Sigmoid colon (tissue), 4 donors: ENCODE results near the gene RAB36.

Experiments
- POLR2A ChIP-seq, 2 donors: fragments of 450-650 bp; IDR thresholded peaks; one replicate each; pipeline ENCODE4 v1.6.1; 2016; ENCODE audit warnings: antibody characterized with exemption in 2 of 2, mild to moderate bottlenecking in 2 of 2, moderate library complexity in 2 of 2
- POLR2AphosphoS5 ChIP-seq, 4 donors: sonication (generic); formaldehyde crosslinking; IDR thresholded peaks; one replicate each; pipeline ENCODE4 v1.6.1; 2017; ENCODE audit warnings: antibody characterized with exemption in 4 of 4

DNA sequence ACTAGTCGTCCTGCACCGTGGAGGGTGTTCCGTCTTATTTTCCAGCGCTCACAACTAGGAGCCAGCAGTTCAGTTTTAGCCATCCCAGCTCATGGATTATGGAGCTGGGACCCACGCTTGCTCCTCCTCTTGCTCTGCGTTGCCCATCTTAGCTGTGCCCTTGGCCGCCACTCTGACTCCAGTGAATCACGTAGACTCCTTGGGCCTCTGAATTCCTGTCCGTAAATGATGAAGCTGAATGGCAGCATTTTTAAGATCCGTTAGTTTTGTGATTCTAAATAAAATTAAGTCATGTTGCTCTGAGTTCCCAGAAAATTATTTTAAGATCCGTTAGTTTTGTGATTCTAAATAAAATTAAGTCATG, 58.8 kb downstream of the RAB36 start:
- TF ChIP-seq POLR2AphosphoS5 (IDR thresholded peaks at IDR 0.05), result no peak
- TF ChIP-seq POLR2A (IDR thresholded peaks at IDR 0.05), result no peak
